Measurements from ENCODE around the gene RPS18. TPM values are rescaled to one million over a fixed set of nuclear protein-coding genes. Genes with fewer than 3 reads are reported as not detected.
A peak's percentile ranks its signal among the peaks of the same experiment; 100 is the strongest.

Gene RPS18
- total and polyA plus RNA-seq, 9 of the 15 experiments (the other 6 are each of a cell fraction or from before 2014, with no cell fraction given) = 5,023 to 17,516 (median 8,131) TPM

GRCh38 chr6:33273129-33273923, 1.5 kb downstream of the RPS18 start (continued):
- TF ChIP-seq THRAP3 (IDR thresholded peaks at IDR 0.05; ENCODE audit: borderline replicate concordance) = no peak
- TF ChIP-seq MXI1 (IDR thresholded peaks at IDR 0.05; ENCODE audit: low read depth, low read length) = no peak
- TF ChIP-seq POLR2B (IDR thresholded peaks at IDR 0.05; ENCODE audit: low read depth, partially characterized antibody) = peak; percentile 23
- TF ChIP-seq ZNF395 (CRISPR knock-in tag; IDR thresholded peaks at IDR 0.05) = no peak
- TF ChIP-seq ESRRA (IDR thresholded peaks at IDR 0.05; ENCODE audit: borderline replicate concordance, low read depth) = no peak
- no peak; the same call in 1 of the 2 replicates for TF ChIP-seq HNRNPL (IDR thresholded peaks at IDR 0.05; ENCODE audit: low read depth, low read length)
- 0 out of 2 replicates have a peak, but pooled peaks have one; percentile 25 for TF ChIP-seq ZFP91 (CRISPR knock-in tag; IDR thresholded peaks at IDR 0.05)
- TF ChIP-seq POLR2G (IDR thresholded peaks at IDR 0.05; ENCODE audit: low read depth, low read length) = peak; percentile 27; the same call in 1 of the 2 replicates
- TF ChIP-seq ZNF239 (CRISPR knock-in tag; IDR thresholded peaks at IDR 0.05) = no peak
- no peak for TF ChIP-seq ZNF316 (IDR thresholded peaks at IDR 0.05)
- TF ChIP-seq WHSC1 (IDR thresholded peaks at IDR 0.05; ENCODE audit: low read length) = no peak
- no peak for TF ChIP-seq ZNF140 (CRISPR knock-in tag; IDR thresholded peaks at IDR 0.05)
- TF ChIP-seq DIDO1 (tag; IDR thresholded peaks at IDR 0.05; ENCODE audit: low read depth) = no peak
- TF ChIP-seq MNT (conservative IDR thresholded peaks at IDR 0.05) = 0 out of 4 replicates have a peak, but pooled peaks of 1 of the 2 experiments have one; percentile 14
- TF ChIP-seq FOXA1 (IDR thresholded peaks at IDR 0.05; ENCODE audit: borderline replicate concordance) = no peak
- no peak for TF ChIP-seq CTBP1 (IDR thresholded peaks at IDR 0.05; ENCODE audit: borderline replicate concordance)
- TF ChIP-seq POU5F1 (IDR thresholded peaks at IDR 0.05; ENCODE audit: borderline replicate concordance, low read depth, low read length, partially characterized antibody) = no peak
- TF ChIP-seq U2AF1 (optimal IDR thresholded peaks at IDR 0.05; ENCODE audit: low read depth, low read length) = peak; percentile 30
- 0 out of 2 replicates have a peak, but pooled peaks have one; percentile 19 for TF ChIP-seq ELF1 (tag; IDR thresholded peaks at IDR 0.05)
- TF ChIP-seq CHD1 (IDR thresholded peaks at IDR 0.05; ENCODE audit: low read length) = peak; percentile 5
- TF ChIP-seq, protein P1, sequence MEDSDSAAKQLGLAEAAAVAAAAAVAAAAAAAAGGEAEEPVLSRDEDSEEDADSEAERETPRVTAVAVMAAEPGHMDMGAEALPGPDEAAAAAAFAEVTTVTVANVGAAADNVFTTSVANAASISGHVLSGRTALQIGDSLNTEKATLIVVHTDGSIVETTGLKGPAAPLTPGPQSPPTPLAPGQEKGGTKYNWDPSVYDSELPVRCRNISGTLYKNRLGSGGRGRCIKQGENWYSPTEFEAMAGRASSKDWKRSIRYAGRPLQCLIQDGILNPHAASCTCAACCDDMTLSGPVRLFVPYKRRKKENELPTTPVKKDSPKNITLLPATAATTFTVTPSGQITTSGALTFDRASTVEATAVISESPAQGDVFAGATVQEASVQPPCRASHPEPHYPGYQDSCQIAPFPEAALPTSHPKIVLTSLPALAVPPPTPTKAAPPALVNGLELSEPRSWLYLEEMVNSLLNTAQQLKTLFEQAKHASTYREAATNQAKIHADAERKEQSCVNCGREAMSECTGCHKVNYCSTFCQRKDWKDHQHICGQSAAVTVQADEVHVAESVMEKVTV (CRISPR knock-in tag; IDR thresholded peaks at IDR 0.05) = no peak
- no peak for TF ChIP-seq NFE2 (IDR thresholded peaks at IDR 0.05; ENCODE audit: low read depth)

Data from K562 (cell line).